Panc1 (cell line): ENCODE data around the gene EHD3. TPM values are rescaled to one million over a fixed set of nuclear protein-coding genes. Genes with fewer than 3 reads are reported as not detected.

Experiments
- ATAC-seq: fragments of 200-7000 bp; cut with Tn5 transposase; 2 replicates; pipeline ENCODE4 v1.9.1; 2020; ENCODE audit warnings: mild to moderate bottlenecking, moderate library complexity
- BruUV-seq: library from RNA; stranded (reverse); fragments of 400-500 nt; replicated peaks from 2 replicates; lab custom pipeline; 2021; lab: Mats Ljungman, UMichigan
- CTCF ChIA-PET: fragments of 300-600 bp; sonication (Branson Sonifier 250); formaldehyde crosslinking; loops from one replicate; lab custom pipeline; 2022; ENCODE audit warnings: antibody characterized with exemption; lab: Charles Lee
- POLR2A ChIA-PET: fragments of 300-600 bp; sonication (Branson Sonifier 250); formaldehyde crosslinking; loops from one replicate; lab custom pipeline; 2022; ENCODE audit warnings: antibody characterized with exemption; lab: Charles Lee
- DNase-seq: peaks from one replicate; pipeline ENCODE4 v3.0.0-alpha.2; 2010; ENCODE audit warnings: low read depth, low spot score
- H3K27ac ChIP-seq: 2 replicates; pipeline ENCODE4 v1.5.1; 2011; ENCODE audit warnings: mild to moderate bottlenecking, low read length, inconsistent platforms
- H3K27me3 ChIP-seq: fragments of 200-500 bp; sonication (Bioruptor generic); 2 replicates; pipeline ENCODE4 v1.6.0; 2014; ENCODE audit warnings: low read length, inconsistent platforms; ENCODE audit not compliant: control insufficient read depth, insufficient read depth
- H3K36me3 ChIP-seq: fragments of 200-500 bp; sonication (Bioruptor generic); 2 replicates; pipeline ENCODE4 v1.5.1; 2014; ENCODE audit warnings: inconsistent platforms, mild to moderate bottlenecking, low read length, moderate library complexity; ENCODE audit not compliant: control insufficient read depth, insufficient read depth
- H3K4me1 ChIP-seq: 2 replicates; pipeline ENCODE4 v1.5.1; 2011; ENCODE audit warnings: inconsistent platforms, mild to moderate bottlenecking, low read length, moderate library complexity; ENCODE audit not compliant: control insufficient read depth, insufficient read depth
- H3K4me3 ChIP-seq, 2 experiments: 2 replicates each; pipeline ENCODE4 v1.5.1; 2011 to 2012; ENCODE audit warnings: low read depth in 2 of 2, low read length in 2 of 2, mild to moderate bottlenecking in 2 of 2, inconsistent platforms in 1 of 2, moderate library complexity in 1 of 2
- H3K9me3 ChIP-seq: fragments of 200-500 bp; sonication (Bioruptor generic); 2 replicates; pipeline ENCODE4 v1.5.1; 2014; ENCODE audit warnings: low read depth, mild to moderate bottlenecking, inconsistent platforms, low read length, moderate library complexity; ENCODE audit not compliant: control insufficient read depth, insufficient read depth
- CTCF ChIP-seq: fragments of 450-650 bp; IDR thresholded peaks from 2 replicates; pipeline ENCODE4 v1.5.1; 2017; ENCODE audit warnings: mild to moderate bottlenecking
- POLR2AphosphoS5 ChIP-seq: IDR thresholded peaks from 2 replicates; pipeline ENCODE4 v1.6.1; 2012; ENCODE audit warnings: mild to moderate bottlenecking, low read depth, low read length, moderate library complexity
- REST ChIP-seq, 2 experiments: IDR thresholded peaks; 2 replicates each; pipeline ENCODE4 v1.6.1; 2011 to 2012; ENCODE audit warnings: low read depth in 2 of 2, control low read depth in 1 of 2, low read length in 1 of 2, mild to moderate bottlenecking in 1 of 2, moderate library complexity in 1 of 2; ENCODE audit not compliant: insufficient read depth in 1 of 2
- SIN3A ChIP-seq: IDR thresholded peaks from 2 replicates; pipeline ENCODE4 v1.6.1; 2012; ENCODE audit warnings: low read depth, mild to moderate bottlenecking, low read length, moderate library complexity, borderline replicate concordance; ENCODE audit not compliant: insufficient read depth
- TCF7L2 ChIP-seq: IDR thresholded peaks from 2 replicates; pipeline ENCODE4 v1.6.1; 2011; ENCODE audit warnings: mild to moderate bottlenecking, low read depth, low read length, inconsistent platforms
- in situ Hi-C: cut with HindIII; loops from 2 replicates; pipeline ENCODE4 v1.10.0; 2016; ENCODE audit warnings: low sequenced_read_pairs, low pct_unique_long_range_greater_than_20kb
- intact Hi-C: fragments of 100-400 bp; cut with micrococcal nuclease; formaldehyde crosslinking; loops from one replicate; pipeline ENCODE4 v1.10.0; 2022; ENCODE audit not compliant: unreplicated experiment
- total RNA-seq: library from RNA; stranded (reverse); gene quantifications from one replicate; pipeline ENCODE4 v1.2.1, GENCODE V29; 2021; ENCODE audit not compliant: unreplicated experiment

Gene EHD3
- total RNA-seq, 1 experiment from 2014 or later = 2.6 TPM

- Histone ChIP-seq H3K27ac (no peak overlapping the region), H3K9me3 (no peaks in the 10 kb centered on the region), H3K4me3 (no peak overlapping the region), H3K4me1 (no peaks in the 10 kb centered on the region), H3K36me3 (no peaks in the 10 kb centered on the region), H3K27me3 (no peaks in the 10 kb centered on the region)
- in situ Hi-C loops = no loop called here
- ATAC-seq (no peak), DNase-seq (no peak)
- intact Hi-C loops = no loop called here
- CTCF ChIA-PET = no interaction called here
- TF ChIP-seq TCF7L2 = no peak
- no peak for TF ChIP-seq REST (IDR thresholded peaks at IDR 0.05; ENCODE audit: insufficient read depth in 1 of 2, low read depth in 2 of 2, low read length in 1 of 2)
- no peak for TF ChIP-seq POLR2AphosphoS5
- no peak for TF ChIP-seq SIN3A
- no peak for TF ChIP-seq CTCF
- no TSS peak for BruUV-seq
- POLR2A ChIA-PET = interaction anchor here (0.6 kb wide), 1 partner anchor 264 kb away, joined by 6 read pairs; no protein-coding TSS in a partner anchor
These were observed 26.9 kb downstream of the EHD3 start for GRCh38 chr2:31260870-31261269.

GRCh38 chr2:31263636-31264190 is 29.8 kb downstream of the EHD3 start:
- Histone ChIP-seq H3K4me1 (no peaks in the 10 kb centered on the region), H3K4me3 (no peak overlapping the region), H3K36me3 (no peaks in the 10 kb centered on the region), H3K27me3 (no peaks in the 10 kb centered on the region), H3K9me3 (no peaks in the 10 kb centered on the region), H3K27ac (no peak overlapping the region)
- no peak for DNase-seq
- TF ChIP-seq SIN3A = no peak
- no peak for TF ChIP-seq TCF7L2
- no peak for TF ChIP-seq CTCF
- no peak for ATAC-seq
- intact Hi-C loops = no loop called here
- ChIA-PET CTCF (no interaction called here), POLR2A (no interaction called here)
- in situ Hi-C loops = no loop called here
- BruUV-seq = no TSS peak
